K562 (cell line): ENCODE data around the gene RABL2A. TPM values are rescaled to one million over a fixed set of nuclear protein-coding genes. Genes with fewer than 3 reads are reported as not detected.

Source experiments
- CBX1 ChIP-seq: sonication (generic); IDR thresholded peaks from 2 replicates; pipeline ENCODE4 v1.6.1; 2016; ENCODE audit warnings: antibody characterized with exemption, low read depth, mild to moderate bottlenecking
- GATAD2B ChIP-seq: fragments of 450-650 bp; IDR thresholded peaks from 2 replicates; pipeline ENCODE4 v1.6.1; 2017; ENCODE audit warnings: mild to moderate bottlenecking, borderline replicate concordance
- PHF20 ChIP-seq: fragments of 450-650 bp; IDR thresholded peaks from 2 replicates; pipeline ENCODE4 v1.6.1; 2018; ENCODE audit not compliant: partially characterized antibody
- RAD21 ChIP-seq, 2 experiments: fragments of 250-450 bp in 1 of 2; fragments of 450-650 bp in 1 of 2; sonication (Bioruptor Pico) in 1 of 2; formaldehyde crosslinking in 1 of 2; IDR thresholded peaks in 1 of 2; conservative IDR thresholded peaks in 1 of 2; 2 replicates each; pipeline versions ENCODE4 v1.4.0 to v1.8.0; 2020 to 2022; ENCODE audit warnings: mild to moderate bottlenecking in 2 of 2, moderate library complexity in 1 of 2
- SIN3B ChIP-seq: fragments of 450-650 bp; IDR thresholded peaks from 2 replicates; pipeline ENCODE4 v1.6.1; 2017; ENCODE audit warnings: low read depth, mild to moderate bottlenecking, moderate library complexity
- TCF3 ChIP-seq: sonication (generic); formaldehyde crosslinking; IDR thresholded peaks from 2 replicates; pipeline ENCODE4 v1.4.0; 2020; ENCODE audit warnings: mild to moderate bottlenecking, missing genetic modification reagents
- polyA plus RNA-seq, 8 experiments: library from polyadenylated mRNA; depleted of rRNA in 4 of 8; stranded (reverse) in 5 of 8; unstranded in 3 of 8; fragments of >200 nt; fragmentation: Nextera tagmentation in 2 of 8; fragmentation: Illumina TruSeq in 1 of 8; extraction: Ambion mirVana in 2 of 8; extraction: Trizol in 1 of 8; gene quantifications; 2 replicates each; pipeline versions ENCODE4 v1.2.1 to v1.2.3, GENCODE V29; 2011 to 2014; ENCODE audit warnings: inconsistent platforms in 1 of 8, missing spikeins in 1 of 8
- total RNA-seq, 7 experiments: library from RNA; depleted of rRNA in 6 of 7; stranded (reverse); fragments of >200 nt in 6 of 7; fragmentation: Illumina TruSeq in 2 of 7; extraction: Trizol in 2 of 7; gene quantifications; 2 replicates each; pipeline versions ENCODE4 v1.2.1 to v1.2.3, GENCODE V29; 2011 to 2021; ENCODE audit warnings: low replicate concordance in 1 of 7
- TF ChIP-seq, protein P1 (sequence below), 2 experiments: IDR thresholded peaks; 2 replicates each; pipeline ENCODE4 v1.6.1; 2012; ENCODE audit warnings: improper control_type of control experiment in 2 of 2, low read depth in 2 of 2, low read length in 2 of 2, borderline replicate concordance in 1 of 2
- TF ChIP-seq, protein P2 (sequence below): fragments of 450-650 bp; formaldehyde crosslinking; IDR thresholded peaks from 2 replicates; pipeline ENCODE4 v1.4.0; 2020; ENCODE audit warnings: mild to moderate bottlenecking, moderate library complexity

Gene RABL2A
- total and polyA plus RNA-seq, 9 of the 15 experiments (the other 6 are each of a cell fraction or from before 2014, with no cell fraction given): 0.27 to 5.8 (median 3.2) TPM

DNA sequence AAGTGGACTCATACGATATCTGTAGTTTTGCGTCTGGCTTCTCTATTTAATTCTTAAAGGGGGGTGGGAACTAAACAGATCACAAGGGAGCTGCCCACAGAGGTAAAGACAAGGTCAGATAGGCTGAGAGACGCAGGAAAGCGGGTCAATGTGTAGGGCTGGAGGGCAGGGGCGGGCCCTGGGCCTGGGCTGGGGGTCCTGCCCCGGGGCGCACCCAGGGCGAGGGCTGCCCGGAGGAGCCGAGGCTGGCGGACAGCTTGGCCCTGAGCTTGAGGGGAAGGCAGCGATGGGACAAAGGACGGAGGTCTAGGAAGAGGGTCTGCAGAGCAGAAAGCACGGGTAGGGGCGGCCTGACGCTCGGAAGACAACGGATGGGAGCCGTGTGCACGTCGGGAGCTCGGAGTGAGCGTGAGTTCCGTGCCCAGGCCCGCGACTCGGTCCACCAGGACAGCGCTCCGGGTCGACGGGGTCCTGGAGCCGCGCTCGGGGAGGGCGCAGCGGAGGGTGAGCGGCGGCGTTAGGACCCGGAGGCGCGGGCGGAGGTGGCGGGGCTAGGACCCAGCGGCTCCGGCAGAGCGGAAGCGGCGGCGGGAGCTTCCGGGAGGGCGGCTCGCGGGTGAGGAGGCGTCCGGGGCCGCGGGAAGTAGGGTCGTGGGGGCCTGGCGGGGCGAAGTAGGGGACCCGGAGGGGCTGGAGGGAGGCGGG is 43.4 kb upstream of the RABL2A start (continued):
- TF ChIP-seq SIN3B (peak; percentile 51), PHF20 (peak; percentile 33), CBX1 (peak; percentile 87), GATAD2B (0 out of 2 replicates have a peak, but pooled peaks have one; percentile 48), RAD21 (CRISPR knock-in tag; conservative IDR thresholded peaks at IDR 0.05 in 1 of 2, IDR thresholded peaks at IDR 0.05 in 1 of 2) (peak in 1 of 2 experiments; percentile 31; a peak in 1 of 4 replicates), TCF3 (CRISPR knock-in tag) (peak; percentile 26)
- TF ChIP-seq, protein P1, sequence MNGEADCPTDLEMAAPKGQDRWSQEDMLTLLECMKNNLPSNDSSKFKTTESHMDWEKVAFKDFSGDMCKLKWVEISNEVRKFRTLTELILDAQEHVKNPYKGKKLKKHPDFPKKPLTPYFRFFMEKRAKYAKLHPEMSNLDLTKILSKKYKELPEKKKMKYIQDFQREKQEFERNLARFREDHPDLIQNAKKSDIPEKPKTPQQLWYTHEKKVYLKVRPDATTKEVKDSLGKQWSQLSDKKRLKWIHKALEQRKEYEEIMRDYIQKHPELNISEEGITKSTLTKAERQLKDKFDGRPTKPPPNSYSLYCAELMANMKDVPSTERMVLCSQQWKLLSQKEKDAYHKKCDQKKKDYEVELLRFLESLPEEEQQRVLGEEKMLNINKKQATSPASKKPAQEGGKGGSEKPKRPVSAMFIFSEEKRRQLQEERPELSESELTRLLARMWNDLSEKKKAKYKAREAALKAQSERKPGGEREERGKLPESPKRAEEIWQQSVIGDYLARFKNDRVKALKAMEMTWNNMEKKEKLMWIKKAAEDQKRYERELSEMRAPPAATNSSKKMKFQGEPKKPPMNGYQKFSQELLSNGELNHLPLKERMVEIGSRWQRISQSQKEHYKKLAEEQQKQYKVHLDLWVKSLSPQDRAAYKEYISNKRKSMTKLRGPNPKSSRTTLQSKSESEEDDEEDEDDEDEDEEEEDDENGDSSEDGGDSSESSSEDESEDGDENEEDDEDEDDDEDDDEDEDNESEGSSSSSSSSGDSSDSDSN (IDR thresholded peaks at IDR 0.05; ENCODE audit: borderline replicate concordance in 1 of 2, low read depth in 2 of 2, low read length in 2 of 2): 0 out of 4 replicates have a peak, but pooled peaks of 1 of the 2 experiments have one; percentile 59
- TF ChIP-seq, protein P2, sequence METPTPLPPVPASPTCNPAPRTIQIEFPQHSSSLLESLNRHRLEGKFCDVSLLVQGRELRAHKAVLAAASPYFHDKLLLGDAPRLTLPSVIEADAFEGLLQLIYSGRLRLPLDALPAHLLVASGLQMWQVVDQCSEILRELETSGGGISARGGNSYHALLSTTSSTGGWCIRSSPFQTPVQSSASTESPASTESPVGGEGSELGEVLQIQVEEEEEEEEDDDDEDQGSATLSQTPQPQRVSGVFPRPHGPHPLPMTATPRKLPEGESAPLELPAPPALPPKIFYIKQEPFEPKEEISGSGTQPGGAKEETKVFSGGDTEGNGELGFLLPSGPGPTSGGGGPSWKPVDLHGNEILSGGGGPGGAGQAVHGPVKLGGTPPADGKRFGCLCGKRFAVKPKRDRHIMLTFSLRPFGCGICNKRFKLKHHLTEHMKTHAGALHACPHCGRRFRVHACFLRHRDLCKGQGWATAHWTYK (CRISPR knock-in tag): peak; percentile 69; the same call in 1 of the 2 replicates
